H1 (cell line): ENCODE measurements around the gene KLF6. TPM values are rescaled to one million over a fixed set of nuclear protein-coding genes. Genes with fewer than 3 reads are reported as not detected.

ENCODE experiments used
- CTCF ChIA-PET: fragments of 300-600 bp; sonication (Branson Sonifier 250); formaldehyde crosslinking; loops from one replicate; lab custom pipeline; 2021; ENCODE audit not compliant: partially characterized antibody; lab: Charles Lee
- POLR2A ChIA-PET: fragments of 300-600 bp; sonication (Branson Sonifier 250); formaldehyde crosslinking; loops from one replicate; lab custom pipeline; 2021; ENCODE audit warnings: inconsistent platforms; ENCODE audit not compliant: partially characterized antibody; lab: Charles Lee
- DNase-seq, 2 experiments: peaks; one replicate each; pipeline versions ENCODE4 v3.0.0 to v3.0.0-alpha.2; 2010 to 2022; ENCODE audit warnings: low spot score in 2 of 2, low read depth in 1 of 2, mixed read lengths in 1 of 2
- FAIRE-seq: peaks from 2 replicates; lab custom pipeline; 2011; peaks lifted over from hg19 to GRCh38; lab: Jason Lieb, UNC
- H2AFZ ChIP-seq: 2 replicates; pipeline ENCODE4 v1.8.1; 2012; ENCODE audit warnings: low read length, inconsistent platforms
- H2AK5ac ChIP-seq: 2 replicates; pipeline ENCODE4 v1.6.1; 2013; ENCODE audit warnings: low read depth, low read length
- H2BK120ac ChIP-seq: replicated peaks from 2 replicates; pipeline ENCODE3; 2013; ENCODE audit warnings: low read depth, low read length, inconsistent platforms
- H2BK12ac ChIP-seq: 2 replicates; pipeline ENCODE4 v1.6.1; 2013; ENCODE audit warnings: low read depth, low read length
- H2BK15ac ChIP-seq: 2 replicates; pipeline ENCODE4 v1.6.1; 2013; ENCODE audit warnings: low read length
- H2BK20ac ChIP-seq: 2 replicates; pipeline ENCODE4 v1.6.1; 2013; ENCODE audit warnings: low read length
- H2BK5ac ChIP-seq: 2 replicates; pipeline ENCODE4 v1.6.1; 2013; ENCODE audit warnings: low read depth, low read length
- H3K14ac ChIP-seq: 2 replicates; pipeline ENCODE4 v1.6.1; 2013; ENCODE audit warnings: inconsistent platforms; ENCODE audit not compliant: insufficient read length
- H3K18ac ChIP-seq: 2 replicates; pipeline ENCODE4 v1.6.1; 2013; ENCODE audit warnings: low read length; ENCODE audit errors: extremely low read depth
- H3K23ac ChIP-seq: 2 replicates; pipeline ENCODE4 v1.6.1; 2013; ENCODE audit warnings: inconsistent platforms; ENCODE audit not compliant: insufficient read length
- H3K23me2 ChIP-seq: 2 replicates; pipeline ENCODE4 v1.6.1; 2013; ENCODE audit warnings: low read depth, low read length
- H3K27ac ChIP-seq: 2 replicates; pipeline ENCODE4 v1.6.1; 2011; ENCODE audit warnings: low read depth, low read length, inconsistent platforms
- H3K27me3 ChIP-seq, 4 experiments: replicated peaks in 1 of 4; 1 replicate in 1 of 4; 2 replicates in 3 of 4; pipeline versions ENCODE4 v1.6.1 to v1.8.1; 2011 to 2013; ENCODE audit warnings: low read length in 3 of 4, mild to moderate bottlenecking in 3 of 4, inconsistent platforms in 2 of 4, mixed read lengths in 2 of 4, moderate library complexity in 1 of 4; ENCODE audit not compliant: control insufficient read depth in 3 of 4, insufficient read depth in 3 of 4; ENCODE audit errors: extremely low read depth in 1 of 4
- H3K36me3 ChIP-seq, 4 experiments: 2 replicates each; pipeline versions ENCODE4 v1.6.1 to v1.8.1; 2011 to 2013; ENCODE audit warnings: mild to moderate bottlenecking in 4 of 4, low read length in 3 of 4, moderate library complexity in 2 of 4, control low read depth in 1 of 4, inconsistent platforms in 1 of 4; ENCODE audit not compliant: insufficient read depth in 4 of 4, control insufficient read depth in 2 of 4
- H3K4ac ChIP-seq: replicated peaks from 2 replicates; pipeline ENCODE3; 2013; ENCODE audit warnings: low read length, low read depth, mixed read lengths, inconsistent platforms; ENCODE audit not compliant: insufficient read length
- H3K4me1 ChIP-seq, 4 experiments: replicated peaks in 1 of 4; 1 replicate in 1 of 4; 2 replicates in 3 of 4; pipeline versions ENCODE4 v1.6.1 to v1.8.1; 2011 to 2013; ENCODE audit warnings: low read length in 3 of 4, inconsistent platforms in 2 of 4, mixed read lengths in 1 of 4; ENCODE audit not compliant: insufficient read depth in 4 of 4, control insufficient read depth in 3 of 4
- H3K4me2 ChIP-seq, 2 experiments: 2 replicates each; pipeline versions ENCODE4 v1.6.1 to v1.8.1; 2011 to 2013; ENCODE audit warnings: low read depth in 2 of 2, low read length in 2 of 2, control low read depth in 1 of 2, inconsistent platforms in 1 of 2, mild to moderate bottlenecking in 1 of 2; ENCODE audit not compliant: insufficient read depth in 1 of 2
- H3K4me3 ChIP-seq, 4 experiments: fragments of 200-600, 300-600 bp in 1 of 4; sonication (generic), shearing (Covaris generic), sonication (Bioruptor Twin) in 1 of 4; 2 replicates each; pipeline versions ENCODE4 v1.5.1 to v1.8.1; 2011 to 2016; ENCODE audit warnings: low read length in 4 of 4, low read depth in 3 of 4, control low read depth in 2 of 4, inconsistent platforms in 2 of 4, mild to moderate bottlenecking in 2 of 4, mixed read lengths in 1 of 4, moderate library complexity in 1 of 4; ENCODE audit not compliant: insufficient read depth in 2 of 4; ENCODE audit errors: extremely low read depth in 1 of 4
- H3K56ac ChIP-seq: replicated peaks from 2 replicates; pipeline ENCODE3; 2013; ENCODE audit warnings: low read depth, mild to moderate bottlenecking, mixed read lengths, low read length, inconsistent platforms; ENCODE audit not compliant: insufficient read length
- H3K79me1 ChIP-seq: 2 replicates; pipeline ENCODE4 v1.6.1; 2013; ENCODE audit warnings: low read depth, low read length, control low read depth
- H3K79me2 ChIP-seq, 2 experiments: 2 replicates each; pipeline versions ENCODE4 v1.6.1 to v1.8.1; 2012 to 2013; ENCODE audit warnings: low read length in 2 of 2, mild to moderate bottlenecking in 2 of 2, inconsistent platforms in 1 of 2; ENCODE audit not compliant: insufficient read depth in 2 of 2, control insufficient read depth in 1 of 2
- H3K9ac ChIP-seq, 4 experiments: replicated peaks in 1 of 4; 1 replicate in 1 of 4; 2 replicates in 3 of 4; pipeline versions ENCODE4 v1.6.1 to v1.8.1; 2011 to 2013; ENCODE audit warnings: low read depth in 3 of 4, low read length in 3 of 4, control low read depth in 2 of 4, mild to moderate bottlenecking in 2 of 4, moderate library complexity in 2 of 4, inconsistent platforms in 1 of 4; ENCODE audit errors: extremely low read depth in 1 of 4
- H3K9me3 ChIP-seq, 2 experiments: 2 replicates each; pipeline versions ENCODE4 v1.6.1 to v1.8.1; 2012 to 2013; ENCODE audit warnings: mild to moderate bottlenecking in 2 of 2, moderate library complexity in 2 of 2, control low read depth in 1 of 2, inconsistent platforms in 1 of 2, low read depth in 1 of 2, low read length in 1 of 2, mixed read lengths in 1 of 2; ENCODE audit not compliant: insufficient read depth in 2 of 2
- H4K20me1 ChIP-seq, 2 experiments: replicated peaks in 1 of 2; 2 replicates each; pipeline versions ENCODE3 to v1.8.1; 2011 to 2013; ENCODE audit warnings: inconsistent platforms in 2 of 2, low read length in 2 of 2, mild to moderate bottlenecking in 1 of 2; ENCODE audit not compliant: insufficient read depth in 2 of 2, control insufficient read depth in 1 of 2
- H4K5ac ChIP-seq: 2 replicates; pipeline ENCODE4 v1.6.1; 2013; ENCODE audit warnings: low read length, low read depth, mixed read lengths, inconsistent platforms; ENCODE audit not compliant: insufficient read length
- H4K8ac ChIP-seq: 2 replicates; pipeline ENCODE4 v1.8.0; 2013; ENCODE audit warnings: mild to moderate bottlenecking, moderate library complexity, low read length, inconsistent platforms; ENCODE audit not compliant: insufficient read depth; ENCODE audit errors: extremely low read depth
- H4K91ac ChIP-seq: replicated peaks from 2 replicates; pipeline ENCODE3; 2013; ENCODE audit warnings: low read length, mixed read lengths, inconsistent platforms; ENCODE audit not compliant: insufficient read length
- CEBPB ChIP-seq: IDR thresholded peaks from 2 replicates; pipeline ENCODE4 v1.6.1; 2012; ENCODE audit warnings: low read depth, low read length
- EP300 ChIP-seq, 2 experiments: IDR thresholded peaks; 1 replicate in 1 of 2; 2 replicates in 1 of 2; pipeline ENCODE4 v1.6.1; 2011 to 2012; ENCODE audit warnings: low read depth in 2 of 2, low read length in 2 of 2, mild to moderate bottlenecking in 2 of 2, borderline replicate concordance in 1 of 2, inconsistent platforms in 1 of 2, moderate library complexity in 1 of 2
- HDAC6 ChIP-seq: IDR thresholded peaks from one replicate; pipeline ENCODE4 v1.7.1; 2012; ENCODE audit warnings: low read depth, mild to moderate bottlenecking, inconsistent platforms, low read length, moderate library complexity
- JUN ChIP-seq: IDR thresholded peaks from 2 replicates; pipeline ENCODE4 v1.6.1; 2011; ENCODE audit warnings: low read depth, mild to moderate bottlenecking, improper control_type of control experiment, low read length
- KDM5A ChIP-seq: fragments of 200-600 bp; IDR thresholded peaks from 2 replicates; pipeline ENCODE4 v1.7.1; 2012; ENCODE audit warnings: mild to moderate bottlenecking, low read length, inconsistent platforms, mixed read lengths
- RNF2 ChIP-seq: fragments of 200-900, 300-1000 bp; sonication (generic); IDR thresholded peaks from 2 replicates; pipeline ENCODE4 v1.7.1; 2016; ENCODE audit warnings: borderline replicate concordance, low read depth, mild to moderate bottlenecking, antibody characterized with exemption, low read length; ENCODE audit not compliant: poor library complexity, severe bottlenecking; ENCODE audit errors: missing control alignments
- SIX5 ChIP-seq: IDR thresholded peaks from 2 replicates; pipeline ENCODE4 v1.6.1; 2011; ENCODE audit warnings: mild to moderate bottlenecking, low read depth, low read length
- WGBS, 2 experiments: shearing (Covaris generic) in 1 of 2; methylation state at CpG; one replicate each; pipeline versions ENCODE4 v1.1.6 to v1.1.7; 2013 to 2015; ENCODE audit warnings: low lambda C conversion rate in 2 of 2, mixed read lengths in 2 of 2, inconsistent platforms in 1 of 2, low coverage in 1 of 2, missing lambda C conversion rate in 1 of 2; ENCODE audit not compliant: insufficient replicate concordance in 2 of 2, insufficient coverage in 1 of 2, insufficient read length in 1 of 2; ENCODE audit errors: extremely low coverage in 1 of 2, missing lambda C conversion rate in 1 of 2; 5-methylcytosine and 5-hydroxymethylcytosine counted together
- polyA plus RNA-seq, 7 experiments: library from polyadenylated mRNA; depleted of rRNA in 3 of 7; stranded (reverse) in 5 of 7; unstranded in 2 of 7; fragments of >200 nt in 5 of 7; fragments of 200-250 nt in 2 of 7; gene quantifications; 1 replicate in 5 of 7; 2 replicates in 1 of 7; 4 replicates in 1 of 7; pipeline versions ENCODE4 v1.2.1 to v1.2.3, GENCODE V29; 2011 to 2013; ENCODE audit warnings: missing spikeins in 2 of 7, mixed read lengths in 2 of 7
- total RNA-seq: library from RNA; stranded (reverse); fragmentation: NEBNext Ultra II Directional; extraction: Animal tissue kit (Norgen Biotek cat#: 25700); gene quantifications from 2 replicates; pipeline ENCODE4 v1.2.1, GENCODE V29; 2021

Gene KLF6
- total and polyA plus RNA-seq, 2 of the 8 experiments (the other 6 are each of a cell fraction or from before 2014, with no cell fraction given), result 5.7 to 19.5 TPM

GRCh38 chr10:3805791-3806461 lies 20.9 kb upstream of the KLF6 start:
- Histone ChIP-seq H3K79me2 (no peaks in the 10 kb centered on the region), H3K4me1 (peaks cover 2 to 6% (median 2%) of the 10 kb centered on the region in 4 experiments; a peak in 1 of 7 replicates), H2BK12ac (no peak overlapping the region), H3K4me2 (no peak overlapping the region), H3K18ac (no peak overlapping the region), H3K36me3 (no peaks in the 10 kb centered on the region; a peak in 1 of 8 replicates), H3K9me3 (no peaks in the 10 kb centered on the region), H4K20me1 (no peaks in the 10 kb centered on the region), H3K23ac (no peak overlapping the region), H3K27ac (no peak overlapping the region), H2BK15ac (no peak overlapping the region), H4K91ac (no peak overlapping the region), H3K27me3 (no peaks in the 10 kb centered on the region), H3K23me2 (peaks cover 8% of the 10 kb centered on the region; the same call in 1 of the 2 replicates), H3K9ac (no peak overlapping the region), H2AFZ (peak overlapping the region; percentile 43; the same call in 1 of the 2 replicates), H2BK5ac (no peak overlapping the region), H3K4ac (no peak overlapping the region), H3K56ac (no peak overlapping the region), H2AK5ac (no peak overlapping the region), H2BK20ac (no peak overlapping the region), H3K79me1 (no peaks in the 10 kb centered on the region), H4K8ac (no peak overlapping the region), H3K14ac (no peak overlapping the region), H2BK120ac (no peak overlapping the region), H4K5ac (no peak overlapping the region), H3K4me3 (no peak overlapping the region)
- 80% methylated on average over 10 of the region's 10 CpGs; no CpG with 5 or more reads in 1 of the 2 experiments for WGBS, 2 experiments
- DNase-seq (no peak), FAIRE-seq (no peak)
- ChIA-PET POLR2A (interaction anchor here (1.3 kb wide), 1 partner anchor 21 kb away, joined by 3 read pairs; the partner anchor contains the start of gene KLF6), CTCF (no interaction called here)
- TF ChIP-seq CEBPB (no peak), HDAC6 (no peak), SIX5 (no peak), JUN (no peak), RNF2 (no peak), EP300 (IDR thresholded peaks at IDR 0.05; ENCODE audit: borderline replicate concordance in 1 of 2, low read depth in 2 of 2, low read length in 2 of 2) (no peak), KDM5A (no peak)
